Measurements from ENCODE around the gene RPS3A.
"Not testable (repeated sequence)": the region's sequence is repeated elsewhere in the genome, so short reads cannot be mapped to it uniquely, and the experiment has no call there.

Gene RPS3A

DNA sequence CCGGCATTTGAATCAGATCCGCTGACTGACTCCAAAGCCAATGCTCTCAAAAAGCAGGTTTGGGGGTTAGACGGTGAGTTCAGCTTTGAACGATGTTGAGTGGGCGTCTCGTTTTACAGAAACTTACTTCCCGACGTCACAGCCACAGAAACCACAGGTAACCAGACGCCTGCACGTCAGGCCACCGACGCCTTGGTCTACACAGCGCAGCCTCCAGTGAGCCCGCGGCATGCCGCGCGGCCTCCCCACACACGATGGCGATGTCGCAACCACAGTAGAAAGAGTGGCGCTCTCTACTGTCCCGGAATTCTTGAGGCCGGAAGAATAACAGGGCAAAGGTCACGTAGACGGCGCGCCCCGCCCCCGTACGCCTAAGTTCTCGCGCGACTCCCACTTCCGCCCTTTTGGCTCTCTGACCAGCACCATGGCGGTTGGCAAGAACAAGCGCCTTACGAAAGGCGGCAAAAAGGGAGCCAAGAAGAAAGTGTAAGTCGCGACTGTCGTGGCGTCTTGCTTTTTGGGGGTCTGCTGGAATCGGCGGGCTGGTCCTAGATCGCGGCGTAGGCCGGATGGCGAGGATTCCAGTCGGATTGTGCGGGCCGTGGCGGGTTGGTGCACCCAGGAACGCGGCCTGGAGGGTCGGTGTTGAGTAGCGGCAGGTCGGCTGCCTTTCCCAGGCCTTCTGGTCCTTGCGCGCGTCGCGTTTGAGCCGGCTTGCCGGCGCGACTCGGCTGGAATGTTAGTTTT lies at the start of gene RPS3A:
RPS3A (plus strand) TSS at position 400 of the 747 bp plus-strand sequence; CDS start at position 425, 25 bp downstream.
- TF ChIP-seq, protein P1, sequence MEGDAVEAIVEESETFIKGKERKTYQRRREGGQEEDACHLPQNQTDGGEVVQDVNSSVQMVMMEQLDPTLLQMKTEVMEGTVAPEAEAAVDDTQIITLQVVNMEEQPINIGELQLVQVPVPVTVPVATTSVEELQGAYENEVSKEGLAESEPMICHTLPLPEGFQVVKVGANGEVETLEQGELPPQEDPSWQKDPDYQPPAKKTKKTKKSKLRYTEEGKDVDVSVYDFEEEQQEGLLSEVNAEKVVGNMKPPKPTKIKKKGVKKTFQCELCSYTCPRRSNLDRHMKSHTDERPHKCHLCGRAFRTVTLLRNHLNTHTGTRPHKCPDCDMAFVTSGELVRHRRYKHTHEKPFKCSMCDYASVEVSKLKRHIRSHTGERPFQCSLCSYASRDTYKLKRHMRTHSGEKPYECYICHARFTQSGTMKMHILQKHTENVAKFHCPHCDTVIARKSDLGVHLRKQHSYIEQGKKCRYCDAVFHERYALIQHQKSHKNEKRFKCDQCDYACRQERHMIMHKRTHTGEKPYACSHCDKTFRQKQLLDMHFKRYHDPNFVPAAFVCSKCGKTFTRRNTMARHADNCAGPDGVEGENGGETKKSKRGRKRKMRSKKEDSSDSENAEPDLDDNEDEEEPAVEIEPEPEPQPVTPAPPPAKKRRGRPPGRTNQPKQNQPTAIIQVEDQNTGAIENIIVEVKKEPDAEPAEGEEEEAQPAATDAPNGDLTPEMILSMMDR (IDR thresholded peaks at IDR 0.05; ENCODE audit: low read length, missing control alignments) = peak; percentile 77
- peak within 1 kb of the TSS; percentile 76 for H3K4me3 ChIP-seq (replicated peaks; ENCODE audit: low read depth, low read length)
- DNase-seq (ENCODE audit: low read depth) = peak; percentile 99

- TF ChIP-seq, protein P1 (IDR thresholded peaks at IDR 0.05; ENCODE audit: low read length, missing control alignments) = no peak
- no peak overlapping the region for H3K4me3 ChIP-seq (replicated peaks; ENCODE audit: low read depth, low read length)
- DNase-seq (ENCODE audit: low read depth) = no peak
These were observed 46.6 kb upstream of the RPS3A start for GRCh38 chr4:151052785-151053184.

DNA sequence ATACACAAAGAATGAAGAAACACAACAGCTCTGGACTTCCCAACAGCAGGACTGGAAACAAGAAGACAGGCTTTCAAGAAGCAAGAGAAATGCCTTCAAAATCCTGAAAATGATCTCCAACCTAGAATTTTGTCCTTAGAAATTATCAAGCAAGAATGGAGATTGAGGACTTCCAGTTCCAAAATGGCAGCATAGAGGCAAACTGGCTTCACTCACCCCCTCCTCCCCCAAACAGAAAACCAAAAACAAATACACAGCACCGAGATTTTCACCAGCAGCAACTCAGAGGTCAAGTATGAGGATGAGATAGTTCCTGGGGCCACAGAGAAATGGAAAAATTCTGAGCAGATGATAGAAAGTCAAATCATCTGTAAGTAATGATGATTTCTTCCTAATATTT lies 43.9 kb upstream of the RPS3A start:
- TF ChIP-seq, protein P1 (IDR thresholded peaks at IDR 0.05; ENCODE audit: low read length, missing control alignments) = no peak
- DNase-seq (ENCODE audit: low read depth) = no peak

DNA sequence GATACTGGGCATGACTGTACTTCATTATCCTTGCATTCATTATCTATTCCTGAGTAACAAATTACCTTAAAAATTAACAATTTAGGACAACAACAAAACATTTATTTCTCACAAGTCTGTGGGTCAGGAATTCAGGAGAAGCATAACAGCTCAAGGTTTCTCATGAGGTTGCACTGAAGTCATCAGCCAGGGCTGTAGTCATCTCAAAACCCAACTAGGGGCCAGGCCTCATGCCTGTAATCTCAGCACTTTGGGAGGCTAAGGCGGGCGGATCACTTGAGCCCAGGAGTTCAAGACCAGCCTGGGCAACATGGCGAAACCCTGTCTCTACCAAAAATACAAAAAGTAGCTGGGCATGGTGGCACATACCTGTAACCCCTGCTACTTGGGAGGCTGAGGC lies 36.3 kb upstream of the RPS3A start:
- H3K4me3 ChIP-seq (replicated peaks; ENCODE audit: low read depth, low read length); DNase-seq (ENCODE audit: low read depth): not testable (repeated sequence)

More for the DNA sequence above, 43.9 kb upstream of the RPS3A start:
- H3K4me3 ChIP-seq (replicated peaks; ENCODE audit: low read depth, low read length) = no peak overlapping the region

GRCh38 chr4:151067316-151067970 lies 32.0 kb upstream of the RPS3A start:
- DNase-seq (ENCODE audit: low read depth) = no peak
- TF ChIP-seq, protein P1 (IDR thresholded peaks at IDR 0.05; ENCODE audit: low read length, missing control alignments) = no peak
- H3K4me3 ChIP-seq (replicated peaks; ENCODE audit: low read depth, low read length) = no peak overlapping the region

GRCh38 chr4:151074416-151074916 lies 25.0 kb upstream of the RPS3A start:
- TF ChIP-seq, protein P1 (IDR thresholded peaks at IDR 0.05; ENCODE audit: low read length, missing control alignments) = no peak
- H3K4me3 ChIP-seq (replicated peaks; ENCODE audit: low read depth, low read length) = no peak overlapping the region
- no peak for DNase-seq (ENCODE audit: low read depth)

- not testable (repeated sequence) for H3K4me3 ChIP-seq (replicated peaks; ENCODE audit: low read depth, low read length); DNase-seq (ENCODE audit: low read depth)
These were observed 21.4 kb upstream of the RPS3A start for GRCh38 chr4:151077978-151078377.
